Hepatocyte (in vitro differentiated cells): ENCODE measurements around the gene SLC2A5. TPM values are rescaled to one million over a fixed set of nuclear protein-coding genes. Genes with fewer than 3 reads are reported as not detected.

Experiments
- DNase-seq: peaks from one replicate; pipeline ENCODE4 v3.0.0-alpha.2; 2016; ENCODE audit warnings: low spot score
- H2AFZ ChIP-seq: fragments of 200-600 bp; sonication (generic); 2 replicates; pipeline ENCODE4 v1.6.0; 2016; ENCODE audit warnings: antibody characterized with exemption, mild to moderate bottlenecking
- H3K27ac ChIP-seq: fragments of 200-600 bp; sonication (generic); 2 replicates; pipeline ENCODE4 v1.5.1; 2016; ENCODE audit warnings: mild to moderate bottlenecking
- H3K27me3 ChIP-seq: fragments of 200-600 bp; sonication (generic); 2 replicates; pipeline ENCODE4 v1.6.1; 2016
- H3K36me3 ChIP-seq: fragments of 200-600 bp; sonication (generic); replicated peaks from 2 replicates; pipeline ENCODE4 v1.5.1; 2016; ENCODE audit warnings: low read depth; ENCODE audit not compliant: insufficient read depth
- H3K4me1 ChIP-seq: fragments of 200-600 bp; sonication (generic); 2 replicates; pipeline ENCODE4 v1.5.1; 2016; ENCODE audit warnings: mild to moderate bottlenecking, moderate library complexity; ENCODE audit not compliant: insufficient read depth
- H3K4me2 ChIP-seq: fragments of 200-600 bp; sonication (generic); 2 replicates; pipeline ENCODE4 v1.6.0; 2016
- H3K4me3 ChIP-seq: fragments of 200-600 bp; sonication (generic); 2 replicates; pipeline ENCODE4 v1.5.1; 2016; ENCODE audit warnings: mild to moderate bottlenecking
- H3K79me2 ChIP-seq: fragments of 200-600 bp; sonication (generic); 2 replicates; pipeline ENCODE4 v1.6.0; 2017; ENCODE audit warnings: mild to moderate bottlenecking
- H3K9me2 ChIP-seq: fragments of 200-600 bp; sonication (generic); replicated peaks from 2 replicates; pipeline ENCODE4 v1.6.0; 2017; ENCODE audit warnings: mild to moderate bottlenecking; ENCODE audit not compliant: insufficient read depth
- H3K9me3 ChIP-seq: fragments of 200-600 bp; sonication (generic); 2 replicates; pipeline ENCODE4 v1.5.1; 2016; ENCODE audit warnings: low read depth, mild to moderate bottlenecking
- H4K20me1 ChIP-seq: fragments of 200-600 bp; sonication (generic); 2 replicates; pipeline ENCODE4 v1.6.0; 2016; ENCODE audit warnings: mild to moderate bottlenecking; ENCODE audit not compliant: insufficient read depth, poor library complexity, severe bottlenecking
- CTCF ChIP-seq: fragments of 200-600 bp; sonication (generic); IDR thresholded peaks from 2 replicates; pipeline ENCODE4 v1.5.1; 2016; ENCODE audit warnings: antibody characterized with exemption, mild to moderate bottlenecking; ENCODE audit not compliant: poor library complexity
- EZH2 ChIP-seq: fragments of 200-600 bp; sonication (generic); IDR thresholded peaks from 2 replicates; pipeline ENCODE4 v1.6.1; 2016; ENCODE audit warnings: antibody characterized with exemption, mild to moderate bottlenecking, borderline replicate concordance
- EZH2phosphoT487 ChIP-seq: fragments of 200-600 bp; sonication (generic); IDR thresholded peaks from one replicate; pipeline ENCODE4 v1.6.1; 2018; ENCODE audit warnings: antibody characterized with exemption, mild to moderate bottlenecking, low read depth, moderate library complexity; ENCODE audit not compliant: unreplicated experiment, severe bottlenecking
- whole genome bisulfite sequencing: methylation state at CpG from one replicate; pipeline ENCODE4 v1.1.6; 2016; ENCODE audit warnings: low lambda C conversion rate; ENCODE audit errors: missing lambda C conversion rate; 5-methylcytosine and 5-hydroxymethylcytosine counted together
- polyA plus RNA-seq: library from polyadenylated mRNA; unstranded; fragments of >200 nt; fragmentation: Nextera tagmentation; extraction: Ambion mirVana; gene quantifications from 2 replicates; pipeline ENCODE4 v1.2.1, GENCODE V29; 2016
- total RNA-seq: library from RNA; depleted of rRNA; stranded (reverse); fragments of >200 nt; gene quantifications from 2 replicates; pipeline ENCODE4 v1.2.3, GENCODE V29; 2014

Gene SLC2A5
- total and polyA plus RNA-seq, 2 experiments from 2014 or later = 7.2 to 8.2 TPM

GRCh38 chr1:9013819-9014218 lies 55.6 kb downstream of the SLC2A5 start:
- DNase-seq = no peak
- Histone ChIP-seq H3K4me1 (no peaks in the 10 kb centered on the region), H3K79me2 (no peaks in the 10 kb centered on the region), H2AFZ (no peak overlapping the region), H4K20me1 (no peaks in the 10 kb centered on the region), H3K4me2 (no peak overlapping the region), H3K27me3 (no peaks in the 10 kb centered on the region), H3K27ac (no peak overlapping the region), H3K4me3 (no peak overlapping the region), H3K36me3 (no peaks in the 10 kb centered on the region), H3K9me3 (no peaks in the 10 kb centered on the region), H3K9me2 (no peaks in the 10 kb centered on the region)
- WGBS = 91% methylated on average over 8 of the region's 8 CpGs
- TF ChIP-seq EZH2 (no peak), CTCF (no peak), EZH2phosphoT487 (no peak)

GRCh38 chr1:9010781-9011323 lies 58.6 kb downstream of the SLC2A5 start:
- WGBS = 75% methylated on average over 8 of the region's 8 CpGs
- no peaks in the 10 kb centered on the region for H3K36me3 ChIP-seq

GRCh38 chr1:9009438-9010370 lies 59.7 kb downstream of the SLC2A5 start:
- Histone ChIP-seq H3K36me3 (no peaks in the 10 kb centered on the region), H3K4me3 (no peak overlapping the region), H3K9me3 (no peaks in the 10 kb centered on the region), H3K27ac (no peak overlapping the region), H3K9me2 (no peaks in the 10 kb centered on the region), H3K27me3 (no peaks in the 10 kb centered on the region), H4K20me1 (no peaks in the 10 kb centered on the region), H3K4me1 (no peaks in the 10 kb centered on the region), H3K4me2 (no peak overlapping the region), H2AFZ (no peak overlapping the region), H3K79me2 (no peaks in the 10 kb centered on the region)
- TF ChIP-seq EZH2 (no peak), EZH2phosphoT487 (no peak), CTCF (peak; percentile 46)
- 67% methylated on average over 21 of the region's 21 CpGs for WGBS
- peak; percentile 40 for DNase-seq

More at GRCh38 chr1:9010781-9011323, 58.6 kb downstream of the SLC2A5 start:
- H3K79me2 ChIP-seq = no peaks in the 10 kb centered on the region
- no peak for TF ChIP-seq EZH2
- no peak for TF ChIP-seq CTCF
- no peak for TF ChIP-seq EZH2phosphoT487
- DNase-seq = no peak
- no peaks in the 10 kb centered on the region for H3K4me1 ChIP-seq
- H2AFZ ChIP-seq = no peak overlapping the region
- no peak overlapping the region for H3K27ac ChIP-seq
- H3K27me3 ChIP-seq = no peaks in the 10 kb centered on the region
- no peaks in the 10 kb centered on the region for H3K9me2 ChIP-seq
- no peak overlapping the region for H3K4me3 ChIP-seq
- no peaks in the 10 kb centered on the region for H3K9me3 ChIP-seq
- H4K20me1 ChIP-seq = no peaks in the 10 kb centered on the region
- H3K4me2 ChIP-seq = no peak overlapping the region
